UCSD-AML1 (cell line): ENCODE measurements around the gene ZBTB16.

Experiments used
- DNase-seq: peaks from one replicate; lab custom pipeline; 2025; ENCODE audit not compliant: unreplicated experiment; lab: John Stamatoyannopoulos, UW

The ZBTB16 gene

GRCh38 chr11:114063149-114063828 is 3.8 kb downstream of the ZBTB16 start:
- DNase-seq = no peak

DNA sequence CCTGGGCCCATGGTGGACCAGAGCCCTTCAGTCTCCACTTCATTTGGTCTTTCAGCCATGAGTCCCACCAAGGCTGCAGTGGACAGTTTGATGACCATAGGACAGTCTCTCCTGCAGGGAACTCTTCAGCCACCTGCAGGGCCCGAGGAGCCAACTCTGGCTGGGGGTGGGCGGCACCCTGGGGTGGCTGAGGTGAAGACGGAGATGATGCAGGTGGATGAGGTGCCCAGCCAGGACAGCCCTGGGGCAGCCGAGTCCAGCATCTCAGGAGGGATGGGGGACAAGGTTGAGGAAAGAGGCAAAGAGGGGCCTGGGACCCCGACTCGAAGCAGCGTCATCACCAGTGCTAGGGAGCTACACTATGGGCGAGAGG is 4.3 kb downstream of the ZBTB16 start:
- no peak for DNase-seq

- DNase-seq = no peak
Measured at GRCh38 chr11:114064216-114064615, 4.7 kb downstream of the ZBTB16 start.

GRCh38 chr11:114065094-114065493 is 5.6 kb downstream of the ZBTB16 start:
- no peak for DNase-seq

- no peak for DNase-seq
Measured at GRCh38 chr11:114066046-114066648, 6.6 kb downstream of the ZBTB16 start.

DNA sequence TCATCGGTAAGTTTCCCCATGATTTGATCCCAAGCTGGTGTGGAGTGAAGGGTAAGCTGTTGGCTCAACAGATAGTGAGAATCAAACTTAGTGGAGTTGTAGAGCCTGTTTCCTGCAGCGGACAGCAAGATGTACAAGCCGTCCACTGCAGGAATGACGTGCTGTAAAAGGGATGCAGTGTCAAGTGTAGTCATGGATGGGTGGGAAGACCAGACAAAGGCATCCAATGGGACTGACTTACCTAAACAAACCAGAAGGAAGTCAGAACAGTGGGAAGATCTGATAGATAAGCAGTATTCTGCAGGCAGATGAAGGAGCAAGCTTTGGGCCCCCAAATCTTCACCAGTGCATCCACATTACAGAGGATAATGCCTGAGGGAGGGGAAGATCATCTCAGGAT is 8.8 kb downstream of the ZBTB16 start:
- DNase-seq = no peak

GRCh38 chr11:114070464-114071139 is 11.1 kb downstream of the ZBTB16 start:
- no peak for DNase-seq

GRCh38 chr11:114073007-114073827 is 13.7 kb downstream of the ZBTB16 start:
- DNase-seq = no peak

GRCh38 chr11:114073828-114074381 is 14.4 kb downstream of the ZBTB16 start:
- no peak for DNase-seq

DNA sequence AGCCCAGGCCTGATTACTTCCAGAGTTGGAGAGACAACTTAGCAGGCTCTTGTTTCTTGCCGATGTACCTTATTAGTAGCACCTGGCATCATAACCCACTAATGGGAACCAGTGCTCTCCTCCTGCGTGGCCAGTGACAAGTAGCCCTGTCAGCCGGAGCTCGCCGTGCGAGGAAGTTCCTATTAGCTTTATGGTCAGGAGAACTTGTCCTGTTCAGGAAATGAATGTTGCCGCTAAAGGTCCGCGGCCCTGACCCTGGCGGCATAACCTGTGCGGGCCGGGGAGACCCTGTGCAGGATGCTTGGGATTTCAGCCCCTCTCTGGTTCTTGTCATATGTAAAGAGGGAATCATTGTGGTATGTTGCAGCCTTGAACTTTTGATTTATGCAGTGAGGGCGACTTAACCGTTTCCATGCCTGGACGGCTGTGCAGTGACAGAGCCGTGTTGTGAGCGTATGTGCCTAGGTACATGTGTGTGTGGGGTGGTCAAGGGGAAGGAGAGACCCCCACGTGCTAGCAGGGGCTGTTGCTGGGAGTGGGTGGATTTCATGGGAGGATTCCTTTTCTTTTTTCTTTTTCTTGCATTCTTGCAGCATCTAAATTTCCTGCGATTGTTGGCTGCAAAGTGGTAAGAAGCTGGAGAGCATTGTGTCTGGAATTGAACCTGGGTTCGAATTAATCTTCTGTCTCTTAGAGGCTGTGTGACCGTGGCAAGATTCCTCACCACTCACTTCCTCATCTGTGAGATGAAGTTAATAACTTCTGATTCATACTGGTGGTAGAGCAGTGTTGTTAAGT is 15.2 kb downstream of the ZBTB16 start:
- peak; percentile 41 for DNase-seq

- no peak for DNase-seq
Measured at GRCh38 chr11:114075344-114075610, 15.8 kb downstream of the ZBTB16 start.

- DNase-seq = no peak
Measured at GRCh38 chr11:114075891-114076441, 16.5 kb downstream of the ZBTB16 start.

- no peak for DNase-seq
Measured at GRCh38 chr11:114076921-114077331, 17.4 kb downstream of the ZBTB16 start.

- DNase-seq = no peak
Measured at GRCh38 chr11:114077482-114078305, 18.2 kb downstream of the ZBTB16 start.

- no peak for DNase-seq
Measured at GRCh38 chr11:114078423-114078822, 18.9 kb downstream of the ZBTB16 start.

GRCh38 chr11:114079511-114080065 is 20.1 kb downstream of the ZBTB16 start:
- no peak for DNase-seq

GRCh38 chr11:114080219-114080618 is 20.7 kb downstream of the ZBTB16 start:
- no peak for DNase-seq

DNA sequence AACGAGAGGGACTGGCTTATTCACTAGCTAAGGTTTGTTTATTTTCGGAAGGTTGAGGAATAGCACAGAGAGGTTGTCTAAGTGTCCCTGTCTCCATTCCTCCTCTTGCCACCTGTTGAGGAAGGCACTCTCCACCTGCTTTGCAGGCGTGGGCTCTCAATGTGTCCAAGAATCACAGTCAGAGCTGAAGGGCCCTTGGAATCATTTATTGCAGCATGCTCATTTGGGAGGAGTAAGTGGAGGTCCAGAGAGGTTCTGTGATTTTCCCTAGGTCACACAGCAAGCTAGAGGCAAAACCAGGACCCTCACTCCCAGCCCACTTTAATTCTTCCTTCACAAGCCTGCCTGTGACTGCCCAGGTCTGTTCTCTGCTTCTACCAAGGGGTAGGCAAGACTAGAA is 21.3 kb downstream of the ZBTB16 start:
- DNase-seq = no peak
